ENCODE data around the gene PRPS1L1.

DNA sequence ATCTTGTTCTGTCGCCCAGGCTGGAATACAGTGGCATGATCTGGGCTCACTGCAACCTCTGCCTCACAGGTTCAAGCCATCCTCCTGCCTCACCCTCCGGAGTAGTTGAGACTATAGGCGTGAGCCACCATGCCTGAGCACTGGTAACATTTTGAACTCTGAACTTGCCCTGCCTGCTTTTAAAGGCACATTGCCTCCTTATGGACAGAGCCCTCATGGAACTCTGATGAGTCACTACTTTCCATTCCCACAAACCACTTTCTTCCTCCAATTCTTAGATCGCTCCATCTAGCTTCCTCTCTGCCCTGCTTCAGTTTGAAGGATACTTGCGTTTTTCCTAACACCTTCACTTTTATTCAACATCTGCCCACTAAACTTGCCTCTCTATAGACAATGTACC, 38.1 kb downstream of the PRPS1L1 start:
- TF ChIP-seq POLR2A (IDR thresholded peaks at IDR 0.05; ENCODE audit: low read length) (no peak), GATA1 (IDR thresholded peaks at IDR 0.05; ENCODE audit: low read depth, low read length) (no peak)

All from erythroblast (primary cell).